Activated naive CD8-positive, alpha-beta T cell (primary cell): Measurements from ENCODE around the gene EIF1B.

Source experiments
- H3K27ac Mint-ChIP-seq: one replicate; pipeline ENCODE4 v1.8.0; 2021; ENCODE audit warnings: mixed read lengths
- H3K27me3 Mint-ChIP-seq: one replicate; pipeline ENCODE4 v1.8.0; 2021; ENCODE audit warnings: mixed read lengths
- H3K36me3 Mint-ChIP-seq: one replicate; pipeline ENCODE4 v1.8.0; 2021; ENCODE audit warnings: mixed read lengths
- H3K4me1 Mint-ChIP-seq: one replicate; pipeline ENCODE4 v1.8.0; 2021; ENCODE audit warnings: low read depth, mixed read lengths
- H3K4me3 Mint-ChIP-seq: one replicate; pipeline ENCODE4 v1.8.0; 2021; ENCODE audit warnings: mild to moderate bottlenecking, mixed read lengths
- H3K9me3 Mint-ChIP-seq: one replicate; pipeline ENCODE4 v1.8.0; 2021; ENCODE audit warnings: low read depth, mixed read lengths

The EIF1B gene

DNA sequence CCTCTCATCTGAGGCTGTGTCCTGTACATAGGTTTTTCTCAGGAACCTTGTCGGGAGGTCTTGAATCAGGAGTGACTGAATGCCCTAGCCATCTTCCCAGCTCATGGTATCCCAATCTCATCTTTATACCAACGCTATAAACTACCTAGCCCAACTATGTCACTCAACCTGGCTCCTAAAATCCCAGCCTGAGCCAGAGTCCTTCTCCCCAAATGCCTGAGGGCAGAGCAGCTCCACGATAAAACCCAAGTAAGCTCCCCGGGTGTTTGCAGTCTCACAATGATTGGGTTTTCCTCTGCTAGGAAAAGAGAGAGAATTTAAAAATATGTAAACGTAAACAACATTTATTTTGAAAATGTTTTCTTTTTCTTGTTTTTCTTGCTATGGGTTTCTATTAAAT lies 14.4 kb downstream of the EIF1B start:
- no peaks in the 10 kb centered on the region for H3K27me3 Mint-ChIP-seq
- no peaks in the 10 kb centered on the region for H3K4me1 Mint-ChIP-seq
- H3K4me3 Mint-ChIP-seq: no peak overlapping the region
- no peaks in the 10 kb centered on the region for H3K9me3 Mint-ChIP-seq
- no peaks in the 10 kb centered on the region for H3K36me3 Mint-ChIP-seq
- no peak overlapping the region for H3K27ac Mint-ChIP-seq

GRCh38 chr3:40324621-40325020 lies 15.1 kb downstream of the EIF1B start:
- Mint-ChIP-seq H3K4me1 (no peaks in the 10 kb centered on the region), H3K9me3 (no peaks in the 10 kb centered on the region), H3K27me3 (no peaks in the 10 kb centered on the region), H3K27ac (no peak overlapping the region), H3K36me3 (no peaks in the 10 kb centered on the region), H3K4me3 (no peak overlapping the region)

DNA sequence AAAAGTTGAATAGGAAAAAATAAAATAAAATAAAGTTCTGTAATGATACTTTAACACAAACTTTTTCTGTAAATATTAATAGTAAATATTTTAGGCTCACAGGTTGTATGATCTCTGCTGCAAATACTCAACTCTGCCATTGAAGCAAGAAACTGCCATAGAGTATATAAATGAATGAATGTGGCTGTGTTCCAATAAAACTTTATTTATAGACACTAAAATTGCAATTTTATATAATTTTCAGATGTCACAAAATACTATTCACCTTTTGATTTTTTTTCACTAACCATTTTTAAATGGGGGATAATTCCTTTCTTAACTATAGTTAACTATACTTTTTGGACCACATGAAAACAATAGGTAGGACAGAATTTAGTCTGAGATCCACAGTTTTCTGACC lies 16.0 kb downstream of the EIF1B start:
- Mint-ChIP-seq H3K4me3 (no peak overlapping the region), H3K27me3 (no peaks in the 10 kb centered on the region), H3K4me1 (no peaks in the 10 kb centered on the region), H3K36me3 (no peaks in the 10 kb centered on the region), H3K9me3 (no peaks in the 10 kb centered on the region), H3K27ac (no peak overlapping the region)

- Mint-ChIP-seq H3K27ac (no peak overlapping the region), H3K4me1 (no peaks in the 10 kb centered on the region), H3K4me3 (no peak overlapping the region), H3K9me3 (no peaks in the 10 kb centered on the region), H3K27me3 (no peaks in the 10 kb centered on the region), H3K36me3 (no peaks in the 10 kb centered on the region)
Measured at GRCh38 chr3:40328374-40328773, 18.9 kb downstream of the EIF1B start.

- Mint-ChIP-seq H3K27ac (no peak overlapping the region), H3K4me3 (no peak overlapping the region), H3K4me1 (no peaks in the 10 kb centered on the region), H3K36me3 (no peaks in the 10 kb centered on the region), H3K9me3 (no peaks in the 10 kb centered on the region), H3K27me3 (no peaks in the 10 kb centered on the region)
Measured at GRCh38 chr3:40329071-40329470, 19.6 kb downstream of the EIF1B start.

DNA sequence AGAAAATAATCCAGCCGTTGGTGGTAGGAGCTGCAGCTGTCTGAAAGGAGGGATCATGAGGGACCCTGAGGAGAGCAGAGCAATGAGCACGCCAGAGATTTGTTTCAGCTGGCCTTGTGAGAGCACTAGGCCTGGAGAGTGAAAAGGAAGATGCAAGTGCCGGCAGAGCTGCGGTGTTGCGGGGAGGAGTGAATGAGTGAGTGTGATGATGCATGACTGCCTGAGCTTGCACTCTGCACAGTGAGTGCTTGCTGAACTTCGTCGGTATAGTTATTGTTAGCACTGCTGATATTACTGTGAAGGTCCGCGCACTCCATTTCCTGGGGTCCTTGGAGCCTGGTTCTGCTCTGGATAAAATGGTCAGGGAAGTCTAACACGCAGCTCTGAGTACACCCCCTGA lies 23.2 kb downstream of the EIF1B start:
- no peaks in the 10 kb centered on the region for H3K9me3 Mint-ChIP-seq
- H3K27ac Mint-ChIP-seq: no peak overlapping the region
- no peaks in the 10 kb centered on the region for H3K36me3 Mint-ChIP-seq
- H3K4me1 Mint-ChIP-seq: no peaks in the 10 kb centered on the region
- H3K4me3 Mint-ChIP-seq: no peak overlapping the region
- no peaks in the 10 kb centered on the region for H3K27me3 Mint-ChIP-seq

GRCh38 chr3:40333416-40333815 lies 23.9 kb downstream of the EIF1B start:
- Mint-ChIP-seq H3K9me3 (no peaks in the 10 kb centered on the region), H3K4me1 (no peaks in the 10 kb centered on the region), H3K4me3 (no peak overlapping the region), H3K36me3 (no peaks in the 10 kb centered on the region), H3K27ac (no peak overlapping the region), H3K27me3 (no peaks in the 10 kb centered on the region)

- Mint-ChIP-seq H3K4me3 (no peak overlapping the region), H3K36me3 (no peaks in the 10 kb centered on the region), H3K27me3 (no peaks in the 10 kb centered on the region), H3K4me1 (no peaks in the 10 kb centered on the region), H3K27ac (no peak overlapping the region), H3K9me3 (no peaks in the 10 kb centered on the region)
Measured at GRCh38 chr3:40333852-40334251, 24.3 kb downstream of the EIF1B start.

DNA sequence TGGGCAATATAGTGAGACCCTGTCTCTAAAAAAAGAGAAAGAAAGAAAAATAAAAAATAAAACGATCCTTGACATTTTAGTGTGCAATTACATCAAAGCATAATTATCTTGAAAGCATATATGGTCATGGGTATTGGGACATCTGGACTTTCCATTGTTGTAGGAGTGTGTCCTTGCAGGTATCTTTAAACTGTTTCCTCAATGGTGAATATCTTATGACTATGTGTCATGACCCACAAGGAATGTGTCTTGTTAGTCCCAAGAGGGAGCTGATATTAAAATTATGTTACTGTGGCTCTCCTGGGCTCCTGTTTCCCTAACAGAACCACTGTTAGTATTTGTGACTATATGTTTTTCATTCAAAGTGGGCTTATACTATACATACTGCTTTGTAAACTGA lies 26.6 kb downstream of the EIF1B start:
- Mint-ChIP-seq H3K27ac (no peak overlapping the region), H3K27me3 (no peaks in the 10 kb centered on the region), H3K9me3 (no peaks in the 10 kb centered on the region)

GRCh38 chr3:40336511-40337135 lies 27.1 kb downstream of the EIF1B start:
- H3K4me1 Mint-ChIP-seq: no peaks in the 10 kb centered on the region
- no peaks in the 10 kb centered on the region for H3K9me3 Mint-ChIP-seq
- H3K36me3 Mint-ChIP-seq: no peaks in the 10 kb centered on the region
- H3K27ac Mint-ChIP-seq: no peak overlapping the region
- H3K4me3 Mint-ChIP-seq: no peak overlapping the region
- no peaks in the 10 kb centered on the region for H3K27me3 Mint-ChIP-seq

More for the DNA sequence above, 26.6 kb downstream of the EIF1B start:
- Mint-ChIP-seq H3K4me3 (no peak overlapping the region), H3K4me1 (no peaks in the 10 kb centered on the region), H3K36me3 (no peaks in the 10 kb centered on the region)

DNA sequence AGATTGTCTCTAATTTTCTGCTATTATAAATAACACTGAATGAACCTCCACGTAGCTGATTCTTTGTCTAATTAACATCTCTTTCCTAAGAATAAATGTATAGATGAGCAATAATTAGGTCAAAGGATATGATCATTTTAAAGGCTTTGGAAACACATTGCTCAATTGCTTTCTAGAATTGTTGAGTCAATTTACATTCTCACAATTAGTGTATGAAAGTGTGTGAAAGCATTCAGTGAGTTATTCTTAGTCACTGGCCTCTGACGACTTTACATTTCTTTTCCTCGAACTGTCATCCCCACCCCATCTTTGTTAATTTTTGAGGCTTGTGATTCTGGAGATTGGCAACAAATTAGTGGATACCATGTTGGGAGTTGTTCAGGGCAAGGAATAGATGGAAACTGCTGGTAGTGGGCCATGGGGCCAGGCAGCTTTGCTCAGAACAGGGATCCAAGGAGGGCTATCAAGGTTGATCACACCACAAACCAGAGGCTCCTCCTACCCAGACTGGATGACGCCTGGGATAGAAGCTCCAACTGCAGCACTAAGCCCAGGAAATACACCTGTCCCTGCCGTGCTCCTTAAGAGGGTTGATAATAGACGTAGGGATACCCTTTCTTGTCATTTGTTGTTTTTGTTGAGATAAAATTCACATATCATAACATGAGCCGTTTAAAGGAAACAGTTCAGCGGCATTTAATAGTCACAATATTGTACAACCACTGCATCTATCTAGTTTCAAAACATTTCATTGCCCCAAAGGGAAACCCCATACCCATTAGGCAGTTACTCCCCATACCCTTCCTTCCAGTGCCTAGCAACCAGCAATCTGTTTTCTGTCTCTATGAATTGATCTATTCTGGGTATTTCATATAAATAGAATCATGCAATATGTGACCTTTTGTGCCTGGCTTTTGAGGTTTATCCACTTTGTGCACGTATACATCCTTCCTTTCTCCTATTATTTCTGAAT lies 27.9 kb downstream of the EIF1B start:
- Mint-ChIP-seq H3K27me3 (no peaks in the 10 kb centered on the region), H3K27ac (no peak overlapping the region), H3K4me3 (no peak overlapping the region), H3K9me3 (no peaks in the 10 kb centered on the region), H3K36me3 (no peaks in the 10 kb centered on the region), H3K4me1 (no peaks in the 10 kb centered on the region)

- Mint-ChIP-seq H3K27ac (no peak overlapping the region), H3K4me3 (no peak overlapping the region), H3K27me3 (no peaks in the 10 kb centered on the region), H3K4me1 (no peaks in the 10 kb centered on the region), H3K9me3 (no peaks in the 10 kb centered on the region), H3K36me3 (no peaks in the 10 kb centered on the region)
Measured at GRCh38 chr3:40339871-40340270, 30.4 kb downstream of the EIF1B start.

DNA sequence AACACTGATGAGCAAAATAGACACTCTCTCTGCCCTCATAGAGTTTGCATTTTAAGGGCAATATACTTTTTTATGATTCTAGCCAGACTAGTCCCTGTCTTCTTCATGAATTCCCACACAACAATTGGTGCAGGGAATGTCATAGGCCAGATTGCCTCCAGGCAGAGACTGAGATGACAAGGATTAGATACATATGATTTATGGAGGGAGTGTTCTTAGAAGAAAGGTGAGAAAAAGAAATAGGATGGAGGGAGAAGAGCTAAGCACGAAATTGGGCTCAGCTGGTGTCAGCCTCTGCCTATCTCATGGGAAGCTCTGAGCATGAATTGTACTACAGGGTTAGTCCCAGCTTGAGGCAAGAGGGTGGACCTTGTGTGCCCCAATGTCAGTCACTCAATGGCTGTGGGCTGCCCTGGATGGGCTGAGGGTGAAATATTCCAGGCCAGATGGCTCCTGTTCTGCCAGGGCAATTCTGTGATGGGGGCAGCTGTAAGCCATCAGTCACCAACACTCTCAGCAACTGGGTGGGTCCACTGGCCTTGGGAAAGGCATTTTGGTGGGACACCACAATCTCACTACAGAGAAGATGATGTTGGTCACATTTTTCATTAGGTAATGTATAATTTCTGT lies 31.1 kb downstream of the EIF1B start:
- Mint-ChIP-seq H3K27ac (no peak overlapping the region), H3K4me1 (no peaks in the 10 kb centered on the region), H3K36me3 (no peaks in the 10 kb centered on the region), H3K4me3 (no peak overlapping the region), H3K9me3 (no peaks in the 10 kb centered on the region), H3K27me3 (no peaks in the 10 kb centered on the region)

DNA sequence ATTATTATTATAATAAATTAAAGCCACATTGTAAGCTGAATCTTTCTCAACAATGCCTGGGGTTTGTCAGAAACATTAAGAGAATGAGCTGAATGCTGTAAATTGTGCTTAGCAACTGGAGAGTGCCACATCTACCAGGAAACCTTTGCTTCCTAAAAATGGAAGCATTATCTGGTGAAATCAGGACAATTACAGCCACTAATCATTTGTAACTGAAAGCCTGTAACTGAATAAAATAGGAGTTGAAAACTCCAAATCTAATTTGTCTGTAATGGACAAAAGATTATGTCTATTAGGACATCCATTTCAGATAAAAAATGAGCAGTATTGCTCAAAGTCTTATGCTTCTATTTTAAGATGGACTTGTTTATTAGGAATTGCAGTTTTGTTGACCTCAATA lies 32.2 kb downstream of the EIF1B start:
- Mint-ChIP-seq H3K36me3 (no peaks in the 10 kb centered on the region), H3K9me3 (no peaks in the 10 kb centered on the region), H3K27me3 (no peaks in the 10 kb centered on the region), H3K27ac (no peak overlapping the region), H3K4me3 (no peak overlapping the region), H3K4me1 (no peaks in the 10 kb centered on the region)

DNA sequence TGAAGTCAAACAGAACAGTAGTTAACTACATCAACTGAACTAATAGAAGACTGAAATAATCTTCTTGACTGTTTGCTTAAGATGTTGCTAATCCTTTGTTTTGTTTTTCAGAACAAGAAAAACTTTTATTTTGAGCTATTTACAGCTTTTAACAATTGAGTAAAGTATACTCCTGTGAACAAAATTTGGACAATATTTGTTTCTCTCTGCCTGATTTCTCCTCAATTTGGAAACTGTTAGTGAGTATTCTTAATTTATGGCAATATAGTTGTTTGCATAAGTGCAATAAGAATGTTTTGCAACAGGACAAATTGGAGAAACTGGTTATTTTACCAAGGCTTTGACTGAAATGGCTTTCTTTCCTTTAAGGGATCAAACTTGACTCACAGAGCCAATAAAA lies 41.0 kb downstream of the EIF1B start:
- Mint-ChIP-seq H3K9me3 (peaks cover 12% of the 10 kb centered on the region), H3K36me3 (peaks cover 2% of the 10 kb centered on the region), H3K27me3 (peaks cover 18% of the 10 kb centered on the region), H3K27ac (no peak overlapping the region), H3K4me3 (no peak overlapping the region), H3K4me1 (no peaks in the 10 kb centered on the region)
